Thymus (tissue), 11 donors: Measurements from ENCODE around the gene SOCS2. TPM values are rescaled to one million over a fixed set of nuclear protein-coding genes. Genes with fewer than 3 reads are reported as not detected.

Source experiments
- DNase-seq, 9 donors: peaks; one replicate each; pipeline ENCODE4 v3.0.0-alpha.2; 2013; ENCODE audit warnings: low spot score in 9 of 9, low read depth in 6 of 9, missing footprints in 1 of 9
- H3K27ac ChIP-seq, 2 donors: one replicate each; pipeline ENCODE4 v1.5.1; 2013; ENCODE audit warnings: control low read depth in 1 of 2, low read depth in 1 of 2, low read length in 1 of 2, mild to moderate bottlenecking in 1 of 2, moderate library complexity in 1 of 2
- H3K27me3 ChIP-seq, 2 donors: one replicate each; pipeline ENCODE4 v1.5.1; 2013; ENCODE audit warnings: low read length in 1 of 2; ENCODE audit not compliant: control insufficient read depth in 2 of 2, insufficient read depth in 1 of 2
- H3K36me3 ChIP-seq, 2 donors: one replicate each; pipeline ENCODE4 v1.5.1; 2013; ENCODE audit warnings: low read length in 1 of 2, mild to moderate bottlenecking in 1 of 2, moderate library complexity in 1 of 2; ENCODE audit not compliant: control insufficient read depth in 2 of 2, insufficient read depth in 2 of 2
- H3K4me1 ChIP-seq, 2 donors: one replicate each; pipeline ENCODE4 v1.5.1; 2013; ENCODE audit warnings: low read length in 2 of 2; ENCODE audit not compliant: control insufficient read depth in 2 of 2, insufficient read depth in 2 of 2
- H3K4me3 ChIP-seq, 2 donors: one replicate each; pipeline ENCODE4 v1.5.1; 2013; ENCODE audit warnings: low read length in 2 of 2, control low read depth in 1 of 2, mild to moderate bottlenecking in 1 of 2
- H3K9me3 ChIP-seq, 2 donors: one replicate each; pipeline ENCODE4 v1.5.1; 2013; ENCODE audit warnings: low read length in 1 of 2, mild to moderate bottlenecking in 1 of 2; ENCODE audit not compliant: control insufficient read depth in 2 of 2, insufficient read depth in 1 of 2
- WGBS: extraction: QIAGEN DNeasy Blood & Tissue Kit; methylation state at CpG from one replicate; pipeline ENCODE4 v1.1.7; 2013; 5-methylcytosine and 5-hydroxymethylcytosine counted together
- polyA plus RNA-seq: library from polyadenylated mRNA; stranded (reverse); fragments of 200-250 nt; gene quantifications from one replicate; pipeline ENCODE4 v1.2.3, GENCODE V29; 2013
- total RNA-seq: library from RNA; stranded (reverse); fragments of 120-200 nt; gene quantifications from one replicate; pipeline ENCODE4 v1.2.4, GENCODE V29; 2013
- donor health status: healthy.

Gene SOCS2
- total and polyA plus RNA-seq, 2 donors: 18.6 to 48.8 TPM

DNA sequence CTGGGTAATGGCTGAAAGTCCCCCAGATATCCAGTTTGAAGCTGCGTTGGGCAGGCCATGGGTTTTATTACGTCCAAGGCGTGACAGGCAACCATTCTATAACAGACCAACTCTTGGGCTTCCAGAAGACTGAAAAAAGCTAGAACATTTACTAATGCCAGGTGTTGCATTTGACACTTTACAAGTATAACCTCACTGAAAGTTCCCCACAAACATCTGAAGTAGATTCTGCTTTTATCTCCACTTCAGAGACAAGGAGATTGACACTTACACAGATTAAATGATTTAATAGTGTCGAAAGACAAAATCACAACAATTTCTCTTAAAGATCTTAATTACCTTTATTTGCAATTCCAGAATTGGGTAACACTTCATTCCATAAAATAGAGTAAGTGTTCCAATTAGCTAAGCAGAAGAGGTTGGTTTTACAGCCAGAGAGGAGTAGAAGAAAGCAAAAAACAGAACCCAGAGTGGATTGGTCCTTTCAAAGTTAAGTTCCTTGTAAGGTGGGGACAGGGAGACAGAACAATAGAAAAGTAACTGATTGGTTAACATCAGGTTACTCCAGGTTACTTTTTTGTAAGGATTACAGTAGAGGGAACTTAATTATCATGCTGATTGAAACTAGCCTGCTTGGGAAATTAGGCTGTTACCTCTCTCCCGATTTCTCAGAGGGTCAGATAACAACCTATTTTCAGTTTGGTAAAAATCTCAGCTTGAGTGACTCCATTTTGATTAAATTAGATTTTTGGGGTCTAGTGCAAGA, 11.3 kb downstream of the SOCS2 start:
- WGBS: 72% methylated on average over 5 of the region's 5 CpGs
- DNase-seq: peak in 1 of 9 donors; percentile 69

DNA sequence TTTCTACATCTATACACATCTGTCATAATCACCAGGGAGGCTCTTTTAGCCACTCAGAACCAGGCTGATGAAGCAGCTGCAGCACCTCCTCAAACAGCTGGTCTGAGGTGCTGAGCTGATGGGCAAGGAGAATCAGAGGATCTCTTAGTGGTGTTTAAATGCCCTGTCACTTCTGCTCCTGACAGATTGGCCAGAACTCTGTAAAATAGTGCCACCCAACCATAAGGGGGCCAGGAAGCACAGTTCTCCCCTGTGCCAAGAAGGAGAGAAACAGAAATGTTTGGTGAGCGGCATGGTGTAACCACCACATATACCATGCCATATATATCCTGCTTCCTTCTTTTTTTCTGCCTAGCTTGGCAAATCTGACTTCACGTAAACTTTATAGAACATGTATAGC, 12.8 kb downstream of the SOCS2 start:
- DNase-seq: no peak
- Histone ChIP-seq H3K9me3 (no peaks in the 10 kb centered on the region), H3K27me3 (peaks cover 3 to 7% of the 10 kb centered on the region in 2 donors), H3K27ac (no peak overlapping the region), H3K4me1 (peaks cover 3 to 6% of the 10 kb centered on the region in 2 donors), H3K36me3 (no peaks in the 10 kb centered on the region), H3K4me3 (no peak overlapping the region)
- WGBS: 82% methylated on average over 2 of the region's 2 CpGs

More for the DNA sequence above, 11.3 kb downstream of the SOCS2 start:
- Histone ChIP-seq H3K36me3 (no peaks in the 10 kb centered on the region), H3K4me3 (no peak overlapping the region), H3K27me3 (peaks cover 0 to 7% of the 10 kb centered on the region in 2 donors), H3K4me1 (peaks cover 3 to 6% of the 10 kb centered on the region in 2 donors), H3K27ac (no peak overlapping the region), H3K9me3 (no peaks in the 10 kb centered on the region)

DNA sequence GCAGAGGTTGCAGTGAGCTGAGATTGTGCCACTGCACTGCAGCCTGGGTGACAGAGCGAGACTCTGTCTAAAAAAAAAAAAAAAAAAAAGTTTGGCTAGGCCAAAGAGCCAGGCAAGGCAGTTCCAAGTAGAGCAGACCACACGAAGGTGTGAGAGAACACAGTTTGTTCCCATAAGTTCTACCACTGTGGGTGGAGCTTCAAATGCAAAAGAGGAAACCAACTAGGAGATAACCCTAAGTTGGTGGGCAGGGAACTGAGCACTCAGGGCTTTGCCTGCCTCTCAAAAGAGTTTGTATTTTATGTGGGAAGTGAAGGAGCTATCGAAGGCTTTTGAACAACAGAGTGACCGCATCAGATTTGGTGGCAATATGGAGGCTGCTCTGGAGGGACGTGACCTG, 15.1 kb downstream of the SOCS2 start:
- DNase-seq: no peak
- Histone ChIP-seq H3K27ac (no peak overlapping the region), H3K4me1 (peaks cover 3 to 12% of the 10 kb centered on the region in 2 donors), H3K36me3 (no peaks in the 10 kb centered on the region), H3K9me3 (no peaks in the 10 kb centered on the region), H3K4me3 (no peak overlapping the region), H3K27me3 (peaks cover 5 to 11% of the 10 kb centered on the region in 2 donors)
- WGBS: 45% methylated on average over 5 of the region's 5 CpGs

GRCh38 chr12:93589081-93589480, 16.6 kb downstream of the SOCS2 start:
- H3K36me3 ChIP-seq: no peaks in the 10 kb centered on the region
- 56% methylated on average over 2 of the region's 2 CpGs for WGBS

GRCh38 chr12:93591137-93591868, 18.8 kb downstream of the SOCS2 start:
- Histone ChIP-seq H3K36me3 (no peaks in the 10 kb centered on the region), H3K27me3 (peaks cover 5 to 11% of the 10 kb centered on the region in 2 donors), H3K9me3 (no peaks in the 10 kb centered on the region), H3K4me1 (peaks cover 2 to 6% of the 10 kb centered on the region in 2 donors), H3K27ac (peak overlapping the region; percentile 40 to 78), H3K4me3 (peak overlapping the region; percentile 42 to 43)
- WGBS: under 1% methylated on average over 37 of the region's 37 CpGs
- DNase-seq: peak in 2 of 9 donors; percentile 45 to 72

More at GRCh38 chr12:93589081-93589480, 16.6 kb downstream of the SOCS2 start:
- Histone ChIP-seq H3K27me3 (peaks cover 5 to 11% of the 10 kb centered on the region in 2 donors), H3K9me3 (no peaks in the 10 kb centered on the region), H3K4me1 (peaks cover 2 to 6% of the 10 kb centered on the region in 2 donors), H3K4me3 (no peak overlapping the region), H3K27ac (no peak overlapping the region)
- DNase-seq: no peak

DNA sequence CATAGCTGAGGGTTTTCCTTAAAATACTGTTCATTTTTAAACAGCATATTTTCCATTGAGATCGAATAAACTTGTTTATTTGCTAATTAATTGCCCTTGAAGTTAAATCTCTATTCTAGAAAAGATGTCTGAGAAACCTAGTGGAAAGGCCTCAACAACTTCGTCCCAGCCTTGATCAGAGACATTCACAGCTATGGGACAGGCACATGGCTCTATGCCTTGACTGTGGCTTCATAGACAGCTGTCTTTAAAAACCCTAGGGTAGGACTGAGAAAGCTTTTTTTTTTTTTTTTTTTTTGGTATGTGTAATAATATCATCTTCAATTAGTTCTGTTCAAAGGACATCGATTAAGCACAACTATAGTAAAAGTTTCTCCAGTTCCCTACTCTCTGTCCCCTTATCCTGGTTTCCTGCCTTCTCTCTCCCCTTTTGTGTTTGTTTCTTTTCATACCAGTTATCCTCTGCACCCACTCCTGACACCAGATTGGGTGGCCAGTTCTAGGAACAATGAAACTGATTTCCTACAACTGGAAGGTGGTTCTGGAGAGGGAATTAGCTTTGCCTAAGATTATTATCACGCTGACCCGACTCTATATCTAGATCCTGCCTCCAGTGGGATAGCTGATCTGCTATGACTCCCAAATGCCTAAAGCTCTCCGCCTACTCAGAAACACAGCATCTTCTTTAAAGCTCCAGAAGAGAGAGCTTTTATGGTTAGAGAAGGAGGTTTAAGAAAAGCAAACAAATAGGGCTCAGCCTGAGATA, 20.3 kb downstream of the SOCS2 start:
- no peaks in the 10 kb centered on the region for H3K9me3 ChIP-seq
- H3K27ac ChIP-seq: peak overlapping the region in 1 of 2 donors; percentile 19
- no peak overlapping the region for H3K4me3 ChIP-seq
- H3K27me3 ChIP-seq: peaks cover 5 to 11% of the 10 kb centered on the region in 2 donors
- H3K4me1 ChIP-seq: peaks cover 2 to 12% of the 10 kb centered on the region in 2 donors
- H3K36me3 ChIP-seq: no peaks in the 10 kb centered on the region
- no peak for DNase-seq
- 72% methylated on average over 6 of the region's 6 CpGs for WGBS

DNA sequence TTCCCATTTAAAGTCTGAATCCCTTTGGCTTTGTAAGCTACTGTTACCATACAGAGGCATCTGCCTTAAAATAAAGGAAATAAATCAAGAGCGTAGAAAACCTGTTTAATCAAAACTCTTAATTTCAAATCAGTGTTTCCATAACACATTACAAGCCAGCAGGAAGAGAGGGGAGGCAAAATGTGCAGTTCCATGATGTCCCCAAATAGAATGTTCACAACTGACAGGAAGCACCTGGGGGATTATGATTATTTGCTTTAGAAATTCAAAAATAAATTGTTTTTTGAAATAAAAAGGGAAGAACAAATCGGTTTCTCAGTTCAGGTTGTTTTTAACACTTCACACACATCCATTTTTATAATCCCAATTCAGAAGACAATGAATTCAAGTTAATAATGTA, 21.4 kb downstream of the SOCS2 start:
- no peak for DNase-seq
- 15% methylated on average over 2 of the region's 2 CpGs for WGBS
- H3K4me3 ChIP-seq: no peak overlapping the region
- H3K36me3 ChIP-seq: no peaks in the 10 kb centered on the region
- no peaks in the 10 kb centered on the region for H3K9me3 ChIP-seq
- H3K27ac ChIP-seq: no peak overlapping the region
- peaks cover 5 to 11% of the 10 kb centered on the region in 2 donors for H3K27me3 ChIP-seq
- H3K4me1 ChIP-seq: peaks cover 2 to 12% of the 10 kb centered on the region in 2 donors

DNA sequence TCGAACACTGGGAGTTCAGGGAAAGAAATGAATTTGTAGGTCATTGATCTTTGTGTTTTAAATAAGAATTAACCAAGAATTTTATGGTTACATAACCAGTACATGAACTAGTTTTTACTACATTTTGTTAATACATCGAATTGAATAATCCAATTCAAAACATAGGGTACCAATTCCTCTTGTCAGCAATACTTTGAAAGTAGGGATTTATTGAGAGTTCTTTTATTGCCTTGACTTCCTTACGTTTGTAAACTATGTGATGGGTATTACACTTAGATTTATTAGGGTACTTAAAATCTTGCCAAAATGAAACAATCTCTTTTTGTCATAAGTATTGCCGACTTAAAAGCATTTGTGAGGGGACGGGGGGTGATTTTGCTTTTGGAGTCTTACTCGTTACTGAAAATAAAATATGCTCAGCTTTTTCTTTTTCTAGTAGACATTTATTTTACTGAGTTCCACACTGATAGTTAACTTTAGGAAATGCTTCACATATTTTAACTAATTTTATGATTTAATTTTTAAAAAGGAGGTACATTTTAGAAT, 22.4 kb downstream of the SOCS2 start:
- H3K9me3 ChIP-seq: no peaks in the 10 kb centered on the region
- no peak for DNase-seq
- H3K4me3 ChIP-seq: no peak overlapping the region
- WGBS: 22% methylated on average over 6 of the region's 6 CpGs
- H3K4me1 ChIP-seq: peaks cover 2 to 12% of the 10 kb centered on the region in 2 donors
- H3K27ac ChIP-seq: no peak overlapping the region
- no peaks in the 10 kb centered on the region for H3K36me3 ChIP-seq
- H3K27me3 ChIP-seq: peaks cover 2 to 11% of the 10 kb centered on the region in 2 donors
